ENCODE results near the gene RAB28. TPM values are rescaled to one million over a fixed set of nuclear protein-coding genes. Genes with fewer than 3 reads are reported as not detected.
"Not testable (repeated sequence)": the region's sequence is repeated elsewhere in the genome, so short reads cannot be mapped to it uniquely, and the experiment has no call there.

Gene RAB28
- total RNA-seq, 1 donor from 2014 or later: 67.3 TPM

DNA sequence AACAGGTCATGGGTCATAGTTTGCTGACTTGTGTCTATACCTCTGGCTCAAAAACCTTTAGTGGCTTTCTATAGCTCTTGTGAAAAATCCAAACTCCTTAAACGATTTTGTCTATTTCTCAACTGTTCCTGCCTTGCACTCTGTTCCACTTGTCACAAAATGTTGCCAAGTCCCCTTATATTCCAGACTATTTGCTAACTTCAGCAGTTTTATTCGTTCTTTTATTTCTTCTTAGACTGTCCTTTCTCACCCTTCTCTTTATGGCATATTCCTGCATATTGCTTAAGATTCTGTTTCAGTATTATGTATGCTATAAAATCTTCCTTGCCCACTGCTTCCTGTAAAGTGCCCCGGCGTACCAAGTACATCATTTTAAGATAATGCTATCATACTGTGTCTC, 80.8 kb downstream of the RAB28 start:
- TF ChIP-seq EZH2phosphoT487 (IDR thresholded peaks at IDR 0.05) (no peak), EZH2 (IDR thresholded peaks at IDR 0.05) (no peak)
- TF ChIP-seq, protein P1, sequence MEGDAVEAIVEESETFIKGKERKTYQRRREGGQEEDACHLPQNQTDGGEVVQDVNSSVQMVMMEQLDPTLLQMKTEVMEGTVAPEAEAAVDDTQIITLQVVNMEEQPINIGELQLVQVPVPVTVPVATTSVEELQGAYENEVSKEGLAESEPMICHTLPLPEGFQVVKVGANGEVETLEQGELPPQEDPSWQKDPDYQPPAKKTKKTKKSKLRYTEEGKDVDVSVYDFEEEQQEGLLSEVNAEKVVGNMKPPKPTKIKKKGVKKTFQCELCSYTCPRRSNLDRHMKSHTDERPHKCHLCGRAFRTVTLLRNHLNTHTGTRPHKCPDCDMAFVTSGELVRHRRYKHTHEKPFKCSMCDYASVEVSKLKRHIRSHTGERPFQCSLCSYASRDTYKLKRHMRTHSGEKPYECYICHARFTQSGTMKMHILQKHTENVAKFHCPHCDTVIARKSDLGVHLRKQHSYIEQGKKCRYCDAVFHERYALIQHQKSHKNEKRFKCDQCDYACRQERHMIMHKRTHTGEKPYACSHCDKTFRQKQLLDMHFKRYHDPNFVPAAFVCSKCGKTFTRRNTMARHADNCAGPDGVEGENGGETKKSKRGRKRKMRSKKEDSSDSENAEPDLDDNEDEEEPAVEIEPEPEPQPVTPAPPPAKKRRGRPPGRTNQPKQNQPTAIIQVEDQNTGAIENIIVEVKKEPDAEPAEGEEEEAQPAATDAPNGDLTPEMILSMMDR (IDR thresholded peaks at IDR 0.05): no peak

DNA sequence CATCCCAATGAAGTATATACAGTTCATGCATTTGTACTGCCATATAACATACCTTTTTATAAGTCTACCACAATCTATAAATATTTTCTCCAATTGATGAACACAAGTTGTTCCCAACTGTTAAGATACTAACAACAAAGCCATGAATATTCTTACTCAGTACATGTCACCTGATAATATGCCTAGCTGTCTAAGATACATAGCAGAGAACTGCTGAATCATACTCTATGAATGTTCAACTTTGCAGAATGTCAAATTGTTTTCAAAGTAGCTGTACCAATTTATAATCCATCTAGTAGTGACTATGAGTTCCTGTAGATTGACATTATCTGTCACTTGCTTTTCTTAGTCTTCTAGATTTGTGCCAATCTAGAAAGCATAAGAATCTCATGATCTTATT, 84.9 kb downstream of the RAB28 start:
- Histone ChIP-seq H3K79me2 (ENCODE audit: low read depth) (peaks cover 5% of the 10 kb centered on the region), H3F3A (ENCODE audit: low read depth) (no peaks in the 10 kb centered on the region), H3K4me2 (no peak overlapping the region), H3K4me1 (no peaks in the 10 kb centered on the region), H4K20me1 (ENCODE audit: low read depth) (no peaks in the 10 kb centered on the region), H3K27me3 (no peaks in the 10 kb centered on the region), H3K36me3 (no peaks in the 10 kb centered on the region), H3K9ac (no peak overlapping the region), H3K27ac (no peak overlapping the region), H2AFZ (replicated peaks) (no peak overlapping the region), H3K9me3 (ENCODE audit: low read depth) (no peaks in the 10 kb centered on the region), H3K4me3 (no peak overlapping the region)
- no peak for DNase-seq (ENCODE audit: low spot score)
- no peak overlapping the region for H3K27ac Mint-ChIP-seq
- H3K4me1 Mint-ChIP-seq: no peaks in the 10 kb centered on the region
- no peaks in the 10 kb centered on the region for H3K9me3 Mint-ChIP-seq
- TF ChIP-seq EZH2phosphoT487 (IDR thresholded peaks at IDR 0.05) (no peak), EZH2 (IDR thresholded peaks at IDR 0.05) (no peak)
- TF ChIP-seq, protein P1 (IDR thresholded peaks at IDR 0.05): no peak
- H3K4me3 Mint-ChIP-seq: no peak overlapping the region
- H3K27me3 Mint-ChIP-seq (ENCODE audit: insufficient read depth, low read depth): no peaks in the 10 kb centered on the region
- peaks cover 6% of the 10 kb centered on the region for H3K36me3 Mint-ChIP-seq

More for the DNA sequence above, 80.8 kb downstream of the RAB28 start:
- DNase-seq (ENCODE audit: low spot score): no peak
- H3K27ac ChIP-seq: no peak overlapping the region
- no peak overlapping the region for H3K9ac ChIP-seq
- no peak overlapping the region for H3K27ac Mint-ChIP-seq
- H3K79me2 ChIP-seq (ENCODE audit: low read depth): no peaks in the 10 kb centered on the region
- no peaks in the 10 kb centered on the region for H3K27me3 Mint-ChIP-seq (ENCODE audit: insufficient read depth, low read depth)
- no peaks in the 10 kb centered on the region for H3K4me1 Mint-ChIP-seq
- peaks cover 7% of the 10 kb centered on the region for H3K9me3 Mint-ChIP-seq
- no peaks in the 10 kb centered on the region for H3K9me3 ChIP-seq (ENCODE audit: low read depth)
- peaks cover 10% of the 10 kb centered on the region for H3K36me3 Mint-ChIP-seq
- no peak overlapping the region for H2AFZ ChIP-seq (replicated peaks)
- no peaks in the 10 kb centered on the region for H3K27me3 ChIP-seq
- no peaks in the 10 kb centered on the region for H4K20me1 ChIP-seq (ENCODE audit: low read depth)
- no peaks in the 10 kb centered on the region for H3F3A ChIP-seq (ENCODE audit: low read depth)
- H3K36me3 ChIP-seq: no peaks in the 10 kb centered on the region
- no peak overlapping the region for H3K4me2 ChIP-seq
- no peak overlapping the region for H3K4me3 Mint-ChIP-seq
- H3K4me1 ChIP-seq: no peaks in the 10 kb centered on the region
- H3K4me3 ChIP-seq: no peak overlapping the region

DNA sequence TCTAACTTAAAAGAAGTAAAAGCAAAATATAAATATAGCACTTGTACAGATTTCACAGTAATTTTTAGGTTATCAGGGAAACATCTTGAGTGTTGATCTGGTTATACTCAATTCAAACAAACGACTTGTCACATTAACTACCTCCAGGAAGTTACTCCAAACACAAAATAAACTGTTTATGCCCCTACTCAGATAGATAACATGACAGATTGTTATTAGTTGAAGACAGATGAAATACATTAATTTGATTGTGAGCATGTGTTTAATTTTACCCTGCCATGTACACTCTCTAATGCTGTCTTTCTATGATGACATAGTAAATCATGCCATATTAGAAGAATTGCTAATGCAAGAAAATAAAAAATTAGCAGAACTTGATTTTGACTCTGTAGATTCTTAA, 88.0 kb downstream of the RAB28 start:
- Histone ChIP-seq H3K9ac (no peak overlapping the region), H3K79me2 (ENCODE audit: low read depth) (peaks cover 19% of the 10 kb centered on the region), H3F3A (ENCODE audit: low read depth) (no peaks in the 10 kb centered on the region), H3K4me3 (no peak overlapping the region), H4K20me1 (ENCODE audit: low read depth) (no peaks in the 10 kb centered on the region), H3K27ac (no peak overlapping the region), H3K4me1 (no peaks in the 10 kb centered on the region), H3K9me3 (ENCODE audit: low read depth) (no peaks in the 10 kb centered on the region), H2AFZ (replicated peaks) (no peak overlapping the region), H3K27me3 (no peaks in the 10 kb centered on the region), H3K4me2 (no peak overlapping the region), H3K36me3 (no peaks in the 10 kb centered on the region)
- Mint-ChIP-seq H3K27ac (no peak overlapping the region), H3K9me3 (peaks cover 1% of the 10 kb centered on the region), H3K36me3 (peaks cover 6% of the 10 kb centered on the region), H3K27me3 (ENCODE audit: insufficient read depth, low read depth) (no peaks in the 10 kb centered on the region), H3K4me3 (no peak overlapping the region), H3K4me1 (no peaks in the 10 kb centered on the region)
- TF ChIP-seq EZH2phosphoT487 (IDR thresholded peaks at IDR 0.05): no peak
- TF ChIP-seq, protein P1 (IDR thresholded peaks at IDR 0.05): no peak
- no peak for TF ChIP-seq EZH2 (IDR thresholded peaks at IDR 0.05)
- no peak for DNase-seq (ENCODE audit: low spot score)

DNA sequence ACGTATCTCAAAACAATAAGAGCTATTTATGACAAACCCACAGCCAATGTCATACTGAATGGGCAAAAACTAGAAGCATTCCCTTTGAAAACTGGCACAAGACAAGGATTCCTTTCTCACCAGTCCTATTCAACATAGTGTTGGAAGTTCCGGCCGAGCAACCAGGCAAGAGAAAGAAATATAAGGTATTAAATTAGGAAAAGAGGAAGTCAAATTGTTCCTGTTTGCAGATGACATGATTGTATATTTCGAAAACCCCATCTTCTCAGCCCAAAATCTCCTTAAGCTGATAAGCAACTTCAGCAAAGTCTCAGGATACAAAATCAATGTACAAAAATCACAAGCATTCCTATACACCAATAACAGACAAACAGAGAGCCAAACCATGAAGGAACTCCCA, 94.2 kb downstream of the RAB28 start:
- not testable (repeated sequence) for H3K4me3 Mint-ChIP-seq; H3K4me3 ChIP-seq; H3K27me3 ChIP-seq; H3K4me1 Mint-ChIP-seq; H3F3A ChIP-seq (ENCODE audit: low read depth); H3K27ac ChIP-seq; H3K27ac Mint-ChIP-seq; H3K4me2 ChIP-seq; H3K27me3 Mint-ChIP-seq (ENCODE audit: insufficient read depth, low read depth); H3K4me1 ChIP-seq; H3K9me3 ChIP-seq (ENCODE audit: low read depth); H3K9ac ChIP-seq; H3K36me3 ChIP-seq; DNase-seq (ENCODE audit: low spot score); H2AFZ ChIP-seq (replicated peaks)
- Mint-ChIP-seq H3K9me3 (peaks cover 27% of the 10 kb centered on the region), H3K36me3 (peaks cover 20% of the 10 kb centered on the region)
- peaks cover 14% of the 10 kb centered on the region for H4K20me1 ChIP-seq (ENCODE audit: low read depth)
- peaks cover 70% of the 10 kb centered on the region for H3K79me2 ChIP-seq (ENCODE audit: low read depth)
